BE2C (cell line): Measurements from ENCODE around the gene HOATZ.

Source experiments
- DNase-seq: peaks from one replicate; pipeline ENCODE4 v3.0.0-alpha.2; 2020
- H3K27me3 ChIP-seq: fragments of 250-450 bp; sonication (Bioruptor Pico); 2 replicates; pipeline ENCODE4 v1.5.1; 2020; ENCODE audit warnings: mild to moderate bottlenecking
- H3K36me3 ChIP-seq: fragments of 250-450 bp; sonication (Bioruptor Pico); 2 replicates; pipeline ENCODE4 v1.5.1; 2020; ENCODE audit warnings: mild to moderate bottlenecking
- H3K4me1 ChIP-seq: fragments of 250-450 bp; sonication (Bioruptor Pico); 2 replicates; pipeline ENCODE4 v1.5.1; 2020
- H3K4me3 ChIP-seq: 2 replicates; pipeline ENCODE4 v1.5.1; 2011; ENCODE audit warnings: low read depth, low read length
- H3K9me3 ChIP-seq: fragments of 250-450 bp; sonication (Bioruptor Pico); 2 replicates; pipeline ENCODE4 v1.5.1; 2020
- TF ChIP-seq, protein P1 (sequence below): IDR thresholded peaks from 2 replicates; pipeline ENCODE4 v1.5.1; 2012; ENCODE audit warnings: mild to moderate bottlenecking, low read depth, low read length

The HOATZ gene

DNA sequence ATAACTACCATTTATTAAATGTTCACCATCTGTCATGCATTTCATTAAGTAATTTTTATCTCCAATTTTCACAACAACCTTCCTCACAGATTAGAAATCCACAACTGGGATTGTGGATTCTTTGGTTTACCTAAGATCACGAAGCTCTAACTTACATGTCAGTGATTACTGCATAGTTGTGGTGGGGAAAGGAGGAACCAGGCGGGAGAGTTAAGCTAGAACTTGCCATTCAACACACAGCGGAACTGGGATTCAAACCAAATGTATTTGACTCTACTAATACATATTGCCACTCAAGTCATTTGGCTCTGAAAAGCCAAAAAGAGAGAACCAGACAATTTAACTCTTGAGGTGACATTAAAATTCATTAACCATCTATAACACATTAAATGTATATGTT is 15.5 kb downstream of the HOATZ start:
- H3K4me1 ChIP-seq = no peaks in the 10 kb centered on the region
- H3K36me3 ChIP-seq = no peaks in the 10 kb centered on the region
- peaks cover 21% of the 10 kb centered on the region for H3K27me3 ChIP-seq
- TF ChIP-seq, protein P1, sequence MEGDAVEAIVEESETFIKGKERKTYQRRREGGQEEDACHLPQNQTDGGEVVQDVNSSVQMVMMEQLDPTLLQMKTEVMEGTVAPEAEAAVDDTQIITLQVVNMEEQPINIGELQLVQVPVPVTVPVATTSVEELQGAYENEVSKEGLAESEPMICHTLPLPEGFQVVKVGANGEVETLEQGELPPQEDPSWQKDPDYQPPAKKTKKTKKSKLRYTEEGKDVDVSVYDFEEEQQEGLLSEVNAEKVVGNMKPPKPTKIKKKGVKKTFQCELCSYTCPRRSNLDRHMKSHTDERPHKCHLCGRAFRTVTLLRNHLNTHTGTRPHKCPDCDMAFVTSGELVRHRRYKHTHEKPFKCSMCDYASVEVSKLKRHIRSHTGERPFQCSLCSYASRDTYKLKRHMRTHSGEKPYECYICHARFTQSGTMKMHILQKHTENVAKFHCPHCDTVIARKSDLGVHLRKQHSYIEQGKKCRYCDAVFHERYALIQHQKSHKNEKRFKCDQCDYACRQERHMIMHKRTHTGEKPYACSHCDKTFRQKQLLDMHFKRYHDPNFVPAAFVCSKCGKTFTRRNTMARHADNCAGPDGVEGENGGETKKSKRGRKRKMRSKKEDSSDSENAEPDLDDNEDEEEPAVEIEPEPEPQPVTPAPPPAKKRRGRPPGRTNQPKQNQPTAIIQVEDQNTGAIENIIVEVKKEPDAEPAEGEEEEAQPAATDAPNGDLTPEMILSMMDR = no peak
- H3K4me3 ChIP-seq = no peak overlapping the region
- no peaks in the 10 kb centered on the region for H3K9me3 ChIP-seq
- DNase-seq = no peak

DNA sequence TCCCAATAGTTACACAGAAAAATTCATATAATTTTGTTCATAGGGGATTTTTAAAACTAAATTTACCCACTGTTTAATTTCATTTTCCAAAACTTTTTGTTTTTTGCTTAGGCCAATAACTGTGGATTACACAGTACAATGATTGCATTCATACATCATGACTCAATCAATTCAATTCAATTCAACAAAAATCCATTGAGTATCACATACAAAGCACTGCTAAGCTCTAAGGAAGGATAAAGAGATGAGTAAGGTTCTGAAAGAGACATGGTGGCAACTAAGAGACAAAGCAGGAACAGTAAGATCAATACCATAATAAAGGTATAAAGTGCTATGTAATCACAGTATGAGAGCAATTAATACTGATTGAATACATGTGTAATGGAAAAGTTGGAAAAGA is 16.6 kb downstream of the HOATZ start:
- H3K9me3 ChIP-seq = no peaks in the 10 kb centered on the region
- no peaks in the 10 kb centered on the region for H3K36me3 ChIP-seq
- no peaks in the 10 kb centered on the region for H3K4me1 ChIP-seq
- no peak for DNase-seq
- H3K4me3 ChIP-seq = no peak overlapping the region
- peaks cover 29% of the 10 kb centered on the region for H3K27me3 ChIP-seq
- TF ChIP-seq, protein P1 = no peak

DNA sequence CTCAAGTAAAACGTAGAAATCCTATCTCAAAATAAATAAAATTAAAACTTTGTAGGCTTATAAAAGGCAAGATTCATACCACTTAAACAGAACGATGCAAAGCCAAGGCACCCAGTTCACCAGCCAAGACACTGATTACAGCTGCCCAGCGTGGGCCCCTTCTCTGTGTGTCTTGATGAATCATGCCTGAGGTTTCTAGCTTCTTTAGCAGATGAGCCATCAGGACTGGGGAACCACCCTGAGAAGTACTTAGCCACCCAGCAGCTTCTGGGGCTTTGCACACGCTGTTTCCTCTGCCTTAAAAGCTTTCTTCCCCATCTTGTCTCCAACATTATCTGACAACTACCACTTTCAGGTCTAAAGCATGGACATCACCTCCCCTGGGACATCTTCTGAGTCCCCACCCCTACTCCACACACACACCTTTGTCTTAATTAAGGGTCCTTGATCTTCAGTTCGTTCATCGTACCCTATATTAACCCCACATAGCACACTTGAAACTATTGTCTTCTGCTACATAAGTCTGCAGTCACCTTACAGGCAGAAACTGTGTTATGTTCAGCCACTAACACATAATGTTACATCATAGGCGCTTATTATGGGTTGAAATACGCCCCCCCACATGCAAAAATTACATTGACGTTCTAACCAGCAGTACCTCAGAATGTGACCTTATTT is 17.2 kb downstream of the HOATZ start:
- DNase-seq = no peak
- TF ChIP-seq, protein P1 = no peak
- H3K4me3 ChIP-seq = no peak overlapping the region
- peaks cover 34% of the 10 kb centered on the region for H3K27me3 ChIP-seq
- H3K4me1 ChIP-seq = no peaks in the 10 kb centered on the region
- no peaks in the 10 kb centered on the region for H3K9me3 ChIP-seq
- no peaks in the 10 kb centered on the region for H3K36me3 ChIP-seq

DNA sequence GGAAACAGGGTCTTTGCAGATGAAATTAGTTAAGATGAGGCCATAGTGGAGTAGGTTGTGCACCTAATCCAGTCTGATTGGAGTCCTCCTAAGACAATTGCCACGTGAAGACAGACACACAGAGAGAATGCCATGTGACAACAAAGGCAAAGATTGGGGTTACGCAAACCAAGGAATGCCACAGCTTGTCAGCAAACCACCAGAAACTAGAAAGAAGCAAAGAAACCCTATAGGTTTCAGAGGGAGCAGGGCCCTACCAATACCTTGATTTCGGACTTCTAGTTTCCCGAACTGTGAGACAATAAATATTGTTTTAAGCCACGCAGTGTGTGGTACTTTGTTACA is 17.8 kb downstream of the HOATZ start:
- DNase-seq = no peak
- H3K4me1 ChIP-seq = no peaks in the 10 kb centered on the region
- peaks cover 39% of the 10 kb centered on the region for H3K27me3 ChIP-seq
- no peaks in the 10 kb centered on the region for H3K36me3 ChIP-seq
- TF ChIP-seq, protein P1 = no peak
- no peaks in the 10 kb centered on the region for H3K9me3 ChIP-seq
- H3K4me3 ChIP-seq = no peak overlapping the region

DNA sequence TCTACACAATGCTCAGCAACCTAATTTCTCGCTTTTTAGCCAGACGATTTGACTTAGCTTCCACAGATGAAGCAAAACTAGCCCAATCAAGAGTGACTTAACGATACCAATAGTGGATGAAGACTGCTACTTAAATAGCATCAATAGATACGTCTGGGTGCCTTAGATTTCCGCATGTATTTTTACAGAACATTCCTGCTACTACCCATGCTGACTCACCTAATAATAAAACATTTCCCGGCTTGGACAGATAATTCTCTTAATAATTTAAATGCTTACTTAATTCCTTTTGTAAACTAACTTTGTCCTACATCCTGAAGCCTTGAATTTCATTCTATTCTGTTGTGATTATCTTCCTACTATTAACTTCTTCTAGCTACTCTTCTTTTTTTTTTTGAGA is 20.7 kb downstream of the HOATZ start:
- no peak for DNase-seq
- H3K4me3 ChIP-seq = no peak overlapping the region
- no peaks in the 10 kb centered on the region; the same call in 1 of the 2 replicates for H3K9me3 ChIP-seq
- TF ChIP-seq, protein P1 = no peak
- H3K4me1 ChIP-seq = no peaks in the 10 kb centered on the region
- no peaks in the 10 kb centered on the region for H3K36me3 ChIP-seq
- H3K27me3 ChIP-seq = peaks cover 53% of the 10 kb centered on the region

DNA sequence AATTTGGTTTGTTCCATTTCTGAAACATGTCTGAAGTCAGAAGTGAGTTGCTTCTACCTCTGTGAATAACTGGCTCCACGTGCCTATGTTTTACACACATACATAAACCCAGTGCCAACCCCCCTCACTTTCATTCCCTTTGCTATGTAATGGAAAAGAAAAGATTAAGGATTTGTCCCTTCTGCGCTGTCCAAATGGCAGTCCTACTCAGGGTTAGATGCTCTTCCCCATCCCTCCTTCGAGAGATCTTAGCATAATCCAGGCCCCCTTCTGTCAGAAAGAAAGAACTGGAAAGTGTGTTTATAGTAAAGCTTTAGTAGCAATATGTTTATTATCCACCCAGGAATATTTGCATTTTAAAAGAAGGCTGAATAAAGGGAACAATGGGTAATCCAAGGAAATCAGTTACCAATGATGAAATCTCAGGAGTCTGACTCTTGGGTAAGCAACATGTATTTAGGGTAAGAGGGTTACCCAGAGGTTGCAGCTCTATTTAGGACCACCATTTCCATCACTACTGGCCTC is 22.8 kb downstream of the HOATZ start:
- no peak overlapping the region for H3K4me3 ChIP-seq
- H3K27me3 ChIP-seq = peaks cover 58% of the 10 kb centered on the region
- no peaks in the 10 kb centered on the region for H3K36me3 ChIP-seq
- TF ChIP-seq, protein P1 = no peak
- no peak for DNase-seq
- H3K9me3 ChIP-seq = no peaks in the 10 kb centered on the region; the same call in 1 of the 2 replicates
- no peaks in the 10 kb centered on the region for H3K4me1 ChIP-seq
